ENCODE measurements around the gene ABCC11.

The ABCC11 gene

DNA sequence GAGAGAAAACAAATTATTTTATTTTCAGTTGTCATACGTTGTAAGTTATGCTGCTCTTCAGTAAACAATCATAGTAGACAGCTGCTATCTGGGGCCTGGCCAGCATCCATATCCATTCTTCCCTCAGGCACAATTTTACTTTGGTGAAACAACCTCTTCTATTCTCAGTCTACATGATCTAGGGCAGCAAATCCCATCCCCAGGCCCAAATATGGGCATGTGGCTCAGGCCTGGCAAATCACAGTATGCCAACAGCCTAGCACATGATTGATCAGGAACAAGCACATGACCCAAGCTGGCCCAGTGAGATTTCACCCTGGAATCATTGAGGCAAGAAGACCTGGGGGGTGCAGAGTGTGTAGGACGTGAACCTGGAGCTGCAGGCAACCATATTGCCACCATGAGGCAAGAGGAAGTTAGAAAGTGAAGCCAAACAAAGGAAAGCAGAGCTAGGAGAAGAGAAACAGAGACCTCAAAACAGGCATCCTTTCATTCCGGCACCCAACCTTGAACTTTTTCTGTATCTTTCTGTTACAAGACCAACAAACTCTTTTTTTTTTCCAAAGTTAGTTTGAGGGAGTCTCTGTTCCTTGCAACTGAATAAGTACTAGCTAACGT is 81.3 kb downstream of the ABCC11 start:
- DNase-seq: no peak
- Histone ChIP-seq H3K36me3 (ENCODE audit: insufficient read depth, low read length) (no peaks in the 10 kb centered on the region), H3K27ac (ENCODE audit: low read length) (no peak overlapping the region), H3K4me2 (ENCODE audit: insufficient read depth, low read length) (no peak overlapping the region), H3K9me3 (ENCODE audit: insufficient read depth, low read length, severe bottlenecking) (no peaks in the 10 kb centered on the region), H3K27me3 (ENCODE audit: insufficient read depth, low read length, poor library complexity) (no peaks in the 10 kb centered on the region), H3K4me1 (ENCODE audit: insufficient read depth, low read length) (peaks cover 4% of the 10 kb centered on the region; the same call in 1 of the 2 replicates), H3K79me2 (ENCODE audit: insufficient read depth, low read length) (no peaks in the 10 kb centered on the region), H4K20me1 (ENCODE audit: insufficient read depth, low read length) (no peaks in the 10 kb centered on the region), H3K9ac (ENCODE audit: low read depth, low read length) (no peak overlapping the region), H2AFZ (ENCODE audit: low read depth, low read length) (no peak overlapping the region), H3K4me3 (ENCODE audit: low read depth in 1 of 2, low read length in 2 of 2) (no peak overlapping the region)
- no peak for TF ChIP-seq EZH2 (IDR thresholded peaks at IDR 0.05; ENCODE audit: borderline replicate concordance, low read depth, low read length, severe bottlenecking)
- TF ChIP-seq, protein P1, sequence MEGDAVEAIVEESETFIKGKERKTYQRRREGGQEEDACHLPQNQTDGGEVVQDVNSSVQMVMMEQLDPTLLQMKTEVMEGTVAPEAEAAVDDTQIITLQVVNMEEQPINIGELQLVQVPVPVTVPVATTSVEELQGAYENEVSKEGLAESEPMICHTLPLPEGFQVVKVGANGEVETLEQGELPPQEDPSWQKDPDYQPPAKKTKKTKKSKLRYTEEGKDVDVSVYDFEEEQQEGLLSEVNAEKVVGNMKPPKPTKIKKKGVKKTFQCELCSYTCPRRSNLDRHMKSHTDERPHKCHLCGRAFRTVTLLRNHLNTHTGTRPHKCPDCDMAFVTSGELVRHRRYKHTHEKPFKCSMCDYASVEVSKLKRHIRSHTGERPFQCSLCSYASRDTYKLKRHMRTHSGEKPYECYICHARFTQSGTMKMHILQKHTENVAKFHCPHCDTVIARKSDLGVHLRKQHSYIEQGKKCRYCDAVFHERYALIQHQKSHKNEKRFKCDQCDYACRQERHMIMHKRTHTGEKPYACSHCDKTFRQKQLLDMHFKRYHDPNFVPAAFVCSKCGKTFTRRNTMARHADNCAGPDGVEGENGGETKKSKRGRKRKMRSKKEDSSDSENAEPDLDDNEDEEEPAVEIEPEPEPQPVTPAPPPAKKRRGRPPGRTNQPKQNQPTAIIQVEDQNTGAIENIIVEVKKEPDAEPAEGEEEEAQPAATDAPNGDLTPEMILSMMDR (IDR thresholded peaks at IDR 0.05; ENCODE audit: borderline replicate concordance, extremely low read depth, low read length, poor library complexity, severe bottlenecking): no peak
- no peak for ATAC-seq (ENCODE audit: insufficient read depth, low read depth)

DNA sequence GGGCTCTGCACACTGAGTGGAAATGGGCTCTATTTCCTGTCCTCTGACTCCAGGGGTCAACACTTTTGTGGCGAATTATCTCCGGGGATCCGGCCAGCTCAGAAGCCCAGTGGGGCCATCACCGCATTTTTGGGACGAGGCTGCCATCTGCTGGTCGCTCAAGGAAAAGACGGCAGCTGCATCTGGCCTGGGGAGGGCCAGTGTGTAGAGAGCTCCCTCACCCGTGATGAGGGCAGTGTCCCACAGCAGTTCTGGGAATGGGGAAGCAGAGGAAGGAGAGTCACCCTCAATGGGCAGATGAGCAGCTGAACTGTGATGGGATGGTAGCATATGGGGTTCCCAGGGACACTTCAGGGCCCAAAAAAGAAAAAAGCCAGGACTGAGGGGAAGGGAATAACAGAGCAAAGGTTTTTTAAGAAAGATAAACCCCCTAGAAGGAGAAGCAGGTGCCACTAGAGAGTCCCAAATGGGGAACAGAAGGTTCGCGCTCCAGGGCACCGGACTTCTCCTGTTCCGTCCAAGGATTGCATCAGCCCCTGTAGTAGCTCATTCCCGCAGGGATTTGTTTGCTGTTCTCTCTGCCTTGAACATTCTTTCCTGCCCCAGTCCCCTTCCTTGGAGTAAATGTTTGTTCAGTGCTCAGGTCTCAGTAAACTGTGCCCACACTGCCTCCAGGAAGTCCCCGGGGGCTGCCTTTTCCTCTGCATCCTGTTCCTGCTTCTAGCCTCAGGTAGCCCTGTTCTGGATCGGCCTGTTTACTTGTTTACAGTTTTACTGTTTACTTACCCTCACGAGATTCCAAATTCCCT is 82.2 kb downstream of the ABCC11 start:
- ATAC-seq (ENCODE audit: insufficient read depth, low read depth) (peak; percentile 92), DNase-seq (peak; percentile 57)
- Histone ChIP-seq H3K4me3 (ENCODE audit: low read depth in 1 of 2, low read length in 2 of 2) (no peak overlapping the region), H3K4me1 (ENCODE audit: insufficient read depth, low read length) (peaks cover 4% of the 10 kb centered on the region; the same call in 1 of the 2 replicates), H3K9me3 (ENCODE audit: insufficient read depth, low read length, severe bottlenecking) (no peaks in the 10 kb centered on the region), H2AFZ (ENCODE audit: low read depth, low read length) (no peak overlapping the region; the same call in 1 of the 2 replicates), H3K36me3 (ENCODE audit: insufficient read depth, low read length) (no peaks in the 10 kb centered on the region), H3K4me2 (ENCODE audit: insufficient read depth, low read length) (peak overlapping the region; percentile 25; the same call in 1 of the 2 replicates), H3K27ac (ENCODE audit: low read length) (no peak overlapping the region), H3K9ac (ENCODE audit: low read depth, low read length) (no peak overlapping the region), H4K20me1 (ENCODE audit: insufficient read depth, low read length) (no peaks in the 10 kb centered on the region), H3K27me3 (ENCODE audit: insufficient read depth, low read length, poor library complexity) (no peaks in the 10 kb centered on the region), H3K79me2 (ENCODE audit: insufficient read depth, low read length) (no peaks in the 10 kb centered on the region)
- no peak for TF ChIP-seq EZH2 (IDR thresholded peaks at IDR 0.05; ENCODE audit: borderline replicate concordance, low read depth, low read length, severe bottlenecking)
- TF ChIP-seq, protein P1 (IDR thresholded peaks at IDR 0.05; ENCODE audit: borderline replicate concordance, extremely low read depth, low read length, poor library complexity, severe bottlenecking): peak; percentile 89

DNA sequence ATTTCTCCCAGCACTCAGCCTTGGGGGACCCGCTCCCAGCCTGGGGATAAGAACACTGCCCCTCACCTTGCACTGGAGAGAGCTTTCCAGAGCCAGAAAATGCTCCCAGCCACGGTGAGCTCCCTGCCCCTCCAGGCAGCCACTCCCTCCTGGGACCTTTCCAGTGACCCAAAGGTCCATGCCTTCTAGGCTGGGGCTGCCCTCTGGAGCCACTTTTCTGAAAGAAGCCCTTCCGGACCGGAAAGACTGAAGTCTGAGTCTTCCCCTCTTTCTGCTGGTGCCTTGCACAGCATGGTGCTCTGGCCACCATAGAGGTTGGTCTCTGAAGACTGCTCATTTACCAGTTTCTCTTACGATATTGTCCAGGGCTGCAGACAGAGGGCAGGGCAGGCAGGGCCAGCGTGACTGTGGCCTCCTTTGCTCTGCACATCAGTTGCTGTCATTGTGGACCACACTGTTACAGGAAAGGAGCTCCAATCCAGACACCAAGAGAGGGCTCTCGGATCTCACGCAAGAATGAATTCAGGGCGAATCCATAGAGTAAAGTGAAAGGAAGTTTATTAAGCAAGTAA is 84.4 kb downstream of the ABCC11 start:
- TF ChIP-seq EZH2 (IDR thresholded peaks at IDR 0.05; ENCODE audit: borderline replicate concordance, low read depth, low read length, severe bottlenecking): no peak
- TF ChIP-seq, protein P1 (IDR thresholded peaks at IDR 0.05; ENCODE audit: borderline replicate concordance, extremely low read depth, low read length, poor library complexity, severe bottlenecking): no peak
- Histone ChIP-seq H3K9ac (ENCODE audit: low read depth, low read length) (no peak overlapping the region), H3K27me3 (ENCODE audit: insufficient read depth, low read length, poor library complexity) (peaks cover 3% of the 10 kb centered on the region), H2AFZ (ENCODE audit: low read depth, low read length) (no peak overlapping the region), H3K27ac (ENCODE audit: low read length) (no peak overlapping the region), H3K4me1 (ENCODE audit: insufficient read depth, low read length) (peaks cover 4% of the 10 kb centered on the region; the same call in 1 of the 2 replicates), H3K79me2 (ENCODE audit: insufficient read depth, low read length) (no peaks in the 10 kb centered on the region), H4K20me1 (ENCODE audit: insufficient read depth, low read length) (no peaks in the 10 kb centered on the region), H3K4me3 (ENCODE audit: low read depth in 1 of 2, low read length in 2 of 2) (no peak overlapping the region), H3K36me3 (ENCODE audit: insufficient read depth, low read length) (no peaks in the 10 kb centered on the region), H3K4me2 (ENCODE audit: insufficient read depth, low read length) (no peak overlapping the region), H3K9me3 (ENCODE audit: insufficient read depth, low read length, severe bottlenecking) (no peaks in the 10 kb centered on the region)
- ATAC-seq (ENCODE audit: insufficient read depth, low read depth) (no peak), DNase-seq (no peak)
